GM12878 (cell line): Measurements from ENCODE around the gene RCOR1. TPM values are rescaled to one million over a fixed set of nuclear protein-coding genes. Genes with fewer than 3 reads are reported as not detected.
"Not testable (repeated sequence)": the region's sequence is repeated elsewhere in the genome, so short reads cannot be mapped to it uniquely, and the experiment has no call there.

Source experiments
- ATAC-seq: fragments of 200-7000 bp; cut with Tn5 transposase; 3 replicates; pipeline ENCODE4 v1.9.1; 2020; ENCODE audit warnings: mild to moderate bottlenecking, moderate library complexity
- BruUV-seq: library from RNA; stranded (reverse); fragments of 400-500 nt; replicated peaks from 2 replicates; lab custom pipeline; 2021; lab: Mats Ljungman, UMichigan
- CTCF ChIA-PET: fragments of 300-600 bp; sonication (Branson Sonifier 250); formaldehyde crosslinking; extraction: SDS; loops from one replicate; lab custom pipeline; 2021; ENCODE audit warnings: inconsistent platforms; lab: Yijun Ruan, JAX
- POLR2A ChIA-PET: fragments of 350-600 bp; formaldehyde crosslinking; extraction: SDS; loops from one replicate; lab custom pipeline; 2021; ENCODE audit warnings: inconsistent platforms; lab: Charles Lee
- RAD21 ChIA-PET: fragments of 300-600 bp; sonication (Branson Sonifier 250); formaldehyde crosslinking; loops from one replicate; lab custom pipeline; 2023; ENCODE audit warnings: antibody characterized with exemption; ENCODE audit not compliant: unreplicated experiment; lab: Charles Lee
- SMC1A ChIA-PET: fragments of 300-600 bp; sonication (Branson Sonifier 250); formaldehyde crosslinking; loops from one replicate; lab custom pipeline; 2023; ENCODE audit not compliant: unreplicated experiment, uncharacterized antibody; lab: Charles Lee
- DNase-seq: peaks from one replicate; pipeline ENCODE4 v3.0.0-alpha.2; 2011; ENCODE audit warnings: low read depth, low spot score
- FAIRE-seq: peaks from 3 replicates; lab custom pipeline; 2011; peaks lifted over from hg19 to GRCh38; lab: Jason Lieb, UNC
- H2AFZ ChIP-seq: 2 replicates; pipeline ENCODE4 v1.6.0; 2011; ENCODE audit warnings: low read depth, low read length, control low read depth; ENCODE audit not compliant: control insufficient read depth
- H3K27ac ChIP-seq: 2 replicates; pipeline ENCODE4 v1.5.1; 2011; ENCODE audit warnings: control low read depth; ENCODE audit not compliant: control insufficient read depth, insufficient read depth
- H3K27me3 ChIP-seq, 2 experiments: replicated peaks in 1 of 2; 2 replicates each; pipeline versions ENCODE4 v1.6.0 to v1.6.1; 2011; ENCODE audit warnings: low read length in 1 of 2; ENCODE audit not compliant: control insufficient read depth in 2 of 2, insufficient read depth in 2 of 2
- H3K36me3 ChIP-seq, 2 experiments: 2 replicates each; pipeline ENCODE4 v1.5.1; 2011; ENCODE audit warnings: low read length in 1 of 2; ENCODE audit not compliant: control insufficient read depth in 2 of 2, insufficient read depth in 2 of 2
- H3K4me1 ChIP-seq: 2 replicates; pipeline ENCODE4 v1.6.1; 2011; ENCODE audit warnings: mild to moderate bottlenecking, low read length, moderate library complexity, mixed read lengths; ENCODE audit not compliant: control insufficient read depth, insufficient read depth
- H3K4me2 ChIP-seq: 2 replicates; pipeline ENCODE4 v1.6.0; 2011; ENCODE audit warnings: control low read depth; ENCODE audit not compliant: control insufficient read depth, insufficient read depth
- H3K4me3 ChIP-seq: fragments of 200-600 bp; sonication (generic); 2 replicates; pipeline ENCODE4 v1.5.1; 2016
- H3K79me2 ChIP-seq: 2 replicates; pipeline ENCODE4 v1.6.0; 2011; ENCODE audit warnings: low read length; ENCODE audit not compliant: control insufficient read depth, insufficient read depth
- H3K9ac ChIP-seq: 2 replicates; pipeline ENCODE4 v1.8.0; 2011; ENCODE audit warnings: low read length, control low read depth, mixed read lengths; ENCODE audit not compliant: control insufficient read depth, insufficient read depth
- H3K9me3 ChIP-seq: replicated peaks from 3 replicates; pipeline ENCODE4 v1.5.1; 2011; ENCODE audit warnings: mild to moderate bottlenecking, low read length; ENCODE audit not compliant: control insufficient read depth, insufficient read depth
- H4K20me1 ChIP-seq: 2 replicates; pipeline ENCODE4 v1.6.0; 2011; ENCODE audit not compliant: control insufficient read depth, insufficient read depth
- CREM ChIP-seq: IDR thresholded peaks from 2 replicates; pipeline ENCODE4 v1.6.1; 2014; ENCODE audit warnings: antibody characterized with exemption, low read depth
- EGR1 ChIP-seq, 2 experiments: IDR thresholded peaks; 1 replicate in 1 of 2; 2 replicates in 1 of 2; pipeline ENCODE4 v1.6.1; 2011 to 2012; ENCODE audit warnings: low read depth in 2 of 2, low read length in 2 of 2, borderline replicate concordance in 1 of 2, mild to moderate bottlenecking in 1 of 2, moderate library complexity in 1 of 2
- SRF ChIP-seq, 2 experiments: IDR thresholded peaks; 2 replicates each; pipeline ENCODE4 v1.6.1; 2011; ENCODE audit warnings: low read depth in 2 of 2, low read length in 2 of 2, mild to moderate bottlenecking in 1 of 2, moderate library complexity in 1 of 2
- WGBS: methylation state at CpG from one replicate; pipeline ENCODE4 v1.1.6; 2016; ENCODE audit warnings: low lambda C conversion rate; ENCODE audit not compliant: insufficient replicate concordance, insufficient coverage; ENCODE audit errors: missing lambda C conversion rate; 5-methylcytosine and 5-hydroxymethylcytosine counted together
- in situ Hi-C: fragments of 300-500 bp; cut with MboI; formaldehyde crosslinking; loops from 9 replicates; pipeline ENCODE4 v1.14.3; 2018; ENCODE audit warnings: mixed read lengths
- intact Hi-C: fragments of 100-400 bp; cut with micrococcal nuclease; formaldehyde crosslinking; loops from one replicate; pipeline ENCODE4 v1.14.2; 2022; ENCODE audit not compliant: unreplicated experiment
- polyA plus RNA-seq, 11 experiments: library from polyadenylated mRNA; depleted of rRNA in 4 of 11; unstranded in 6 of 11; stranded (reverse) in 5 of 11; fragments of >200 nt; fragmentation: Nextera tagmentation in 4 of 11; fragmentation: Illumina TruSeq in 1 of 11; extraction: Ambion mirVana in 4 of 11; extraction: Trizol in 1 of 11; gene quantifications; 1 replicate in 1 of 11; 2 replicates in 10 of 11; pipeline versions ENCODE4 v1.2.1 to v1.2.3, GENCODE V29; 2011 to 2016; ENCODE audit warnings: inconsistent platforms in 2 of 11, missing spikeins in 2 of 11, low read depth in 1 of 11
- total RNA-seq, 4 experiments: library from RNA; depleted of rRNA in 3 of 4; stranded (reverse); fragments of >200 nt in 3 of 4; fragmentation: Illumina TruSeq in 1 of 4; extraction: Trizol in 1 of 4; gene quantifications; 2 replicates each; pipeline versions ENCODE4 v1.2.1 to v1.2.3, GENCODE V29; 2013 to 2021

RCOR1 gene
- total and polyA plus RNA-seq, 10 of the 15 experiments (the other 5 are each of a cell fraction or from before 2014, with no cell fraction given) = 1.6 to 12.2 (median 4.4) TPM

- RAD21 ChIA-PET, H3K27me3 ChIP-seq, H3K79me2 ChIP-seq, H3K4me1 ChIP-seq, ATAC-seq, intact Hi-C loops, H3K36me3 ChIP-seq, H2AFZ ChIP-seq, DNase-seq, BruUV-seq, H3K27ac ChIP-seq, SMC1A ChIA-PET, POLR2A ChIA-PET, FAIRE-seq, H3K9ac ChIP-seq, H3K4me2 ChIP-seq, H4K20me1 ChIP-seq, H3K9me3 ChIP-seq, H3K4me3 ChIP-seq, in situ Hi-C loops: not testable (repeated sequence)
- CTCF ChIA-PET = interaction anchor here (0.6 kb wide), 1 partner anchor 634 kb away, joined by 3 read pairs; no protein-coding TSS in a partner anchor
- peak in 1 of 2 experiments; percentile 58; a peak in 1 of 4 replicates for TF ChIP-seq SRF (IDR thresholded peaks at IDR 0.05; ENCODE audit: low read depth in 2 of 2, low read length in 2 of 2)
- WGBS = 41% methylated on average over 3 of the region's 3 CpGs
Observed at GRCh38 chr14:102550927-102551401, 41.5 kb upstream of the RCOR1 start.

GRCh38 chr14:102551995-102552705, 40.3 kb upstream of the RCOR1 start:
- TF ChIP-seq EGR1 (IDR thresholded peaks at IDR 0.05; ENCODE audit: borderline replicate concordance in 1 of 2, low read depth in 2 of 2, low read length in 2 of 2) (peak in 1 of 2 experiments; percentile 34; a peak in 1 of 3 replicates), CREM (no peak)
- FAIRE-seq = no peak
- 63% methylated on average over 13 of the region's 14 CpGs for WGBS

More at GRCh38 chr14:102551995-102552705, 40.3 kb upstream of the RCOR1 start:
- Histone ChIP-seq H3K4me1 (no peaks in the 10 kb centered on the region), H3K36me3 (no peaks in the 10 kb centered on the region), H3K4me3 (no peak overlapping the region), H3K9ac (no peak overlapping the region), H3K27ac (no peak overlapping the region), H3K4me2 (no peak overlapping the region), H3K9me3 (no peaks in the 10 kb centered on the region; the same call in 2 of the 3 replicates), H4K20me1 (no peaks in the 10 kb centered on the region), H3K27me3 (no peaks in the 10 kb centered on the region), H3K79me2 (no peaks in the 10 kb centered on the region), H2AFZ (no peak overlapping the region)
- ATAC-seq = no peak
- BruUV-seq = no TSS peak
- no peak for DNase-seq
- RAD21 ChIA-PET = no interaction called here
- POLR2A ChIA-PET = no interaction called here
- SMC1A ChIA-PET = no interaction called here
- intact Hi-C loops = no loop called here
- in situ Hi-C loops = no loop called here
- CTCF ChIA-PET = no interaction called here
